Inferior parietal cortex (tissue), 1 donor: ENCODE results near the gene CORO2B.
"Not testable (repeated sequence)": the region's sequence is repeated elsewhere in the genome, so short reads cannot be mapped to it uniquely, and the experiment has no call there.

Source experiments
- DNase-seq: peaks from one replicate; pipeline ENCODE4 v3.0.0-alpha.2; 2016; ENCODE audit errors: extremely low spot score

Gene CORO2B

GRCh38 chr15:68730976-68731897, 152.4 kb downstream of the CORO2B start:
- no peak for DNase-seq

- no peak for DNase-seq
Observed at GRCh38 chr15:68732451-68732850, 153.7 kb downstream of the CORO2B start.

GRCh38 chr15:68733666-68734065, 154.9 kb downstream of the CORO2B start:
- no peak for DNase-seq

- no peak for DNase-seq
Observed at GRCh38 chr15:68734352-68734751, 155.6 kb downstream of the CORO2B start.

GRCh38 chr15:68734881-68735280, 156.1 kb downstream of the CORO2B start:
- no peak for DNase-seq

GRCh38 chr15:68735610-68736009, 156.8 kb downstream of the CORO2B start:
- DNase-seq = no peak

- peak; percentile 68 for DNase-seq
Observed at GRCh38 chr15:68739390-68740080, 160.7 kb downstream of the CORO2B start.

GRCh38 chr15:68743256-68743655, 164.5 kb downstream of the CORO2B start:
- DNase-seq = no peak

GRCh38 chr15:68749365-68749764, 170.6 kb downstream of the CORO2B start:
- no peak for DNase-seq

GRCh38 chr15:68749793-68750192, 171.0 kb downstream of the CORO2B start:
- DNase-seq = no peak

GRCh38 chr15:68751622-68752021, 172.8 kb downstream of the CORO2B start:
- DNase-seq = no peak

- no peak for DNase-seq
Observed at GRCh38 chr15:68755731-68756130, 176.9 kb downstream of the CORO2B start.

- not testable (repeated sequence) for DNase-seq
Observed at GRCh38 chr15:68759982-68760579, 181.3 kb downstream of the CORO2B start.

- no peak for DNase-seq
Observed at GRCh38 chr15:68763063-68763462, 184.3 kb downstream of the CORO2B start.

GRCh38 chr15:68764090-68764489, 185.3 kb downstream of the CORO2B start:
- no peak for DNase-seq

GRCh38 chr15:68765602-68766368, 187.0 kb downstream of the CORO2B start:
- no peak for DNase-seq

GRCh38 chr15:68767833-68768232, 189.0 kb downstream of the CORO2B start:
- DNase-seq = no peak

- DNase-seq = no peak
Observed at GRCh38 chr15:68768321-68768720, 189.5 kb downstream of the CORO2B start.

- DNase-seq = no peak
Observed at GRCh38 chr15:68769702-68770101, 190.9 kb downstream of the CORO2B start.

GRCh38 chr15:68770216-68770615, 191.4 kb downstream of the CORO2B start:
- DNase-seq = no peak

- DNase-seq = no peak
Observed at GRCh38 chr15:68773036-68773435, 194.2 kb downstream of the CORO2B start.

GRCh38 chr15:68774120-68774519, 195.3 kb downstream of the CORO2B start:
- DNase-seq = no peak
